GM12878 (cell line): ENCODE results near the gene COX5A. TPM values are rescaled to one million over a fixed set of nuclear protein-coding genes. Genes with fewer than 3 reads are reported as not detected.

Experiments used
- ATAC-seq: fragments of 200-7000 bp; cut with Tn5 transposase; 3 replicates; pipeline ENCODE4 v1.9.1; 2020; ENCODE audit warnings: mild to moderate bottlenecking, moderate library complexity
- BruUV-seq: library from RNA; stranded (reverse); fragments of 400-500 nt; replicated peaks from 2 replicates; lab custom pipeline; 2021; lab: Mats Ljungman, UMichigan
- CTCF ChIA-PET: fragments of 300-600 bp; sonication (Branson Sonifier 250); formaldehyde crosslinking; extraction: SDS; loops from one replicate; lab custom pipeline; 2021; ENCODE audit warnings: inconsistent platforms; lab: Yijun Ruan, JAX
- POLR2A ChIA-PET: fragments of 350-600 bp; formaldehyde crosslinking; extraction: SDS; loops from one replicate; lab custom pipeline; 2021; ENCODE audit warnings: inconsistent platforms; lab: Charles Lee
- RAD21 ChIA-PET: fragments of 300-600 bp; sonication (Branson Sonifier 250); formaldehyde crosslinking; loops from one replicate; lab custom pipeline; 2023; ENCODE audit warnings: antibody characterized with exemption; ENCODE audit not compliant: unreplicated experiment; lab: Charles Lee
- SMC1A ChIA-PET: fragments of 300-600 bp; sonication (Branson Sonifier 250); formaldehyde crosslinking; loops from one replicate; lab custom pipeline; 2023; ENCODE audit not compliant: unreplicated experiment, uncharacterized antibody; lab: Charles Lee
- DNase-seq: peaks from one replicate; pipeline ENCODE4 v3.0.0-alpha.2; 2011; ENCODE audit warnings: low read depth, low spot score
- FAIRE-seq: peaks from 3 replicates; lab custom pipeline; 2011; peaks lifted over from hg19 to GRCh38; lab: Jason Lieb, UNC
- H2AFZ ChIP-seq: 2 replicates; pipeline ENCODE4 v1.6.0; 2011; ENCODE audit warnings: low read depth, low read length, control low read depth; ENCODE audit not compliant: control insufficient read depth
- H3K27ac ChIP-seq: 2 replicates; pipeline ENCODE4 v1.5.1; 2011; ENCODE audit warnings: control low read depth; ENCODE audit not compliant: control insufficient read depth, insufficient read depth
- H3K27me3 ChIP-seq, 2 experiments: replicated peaks in 1 of 2; 2 replicates each; pipeline versions ENCODE4 v1.6.0 to v1.6.1; 2011; ENCODE audit warnings: low read length in 1 of 2; ENCODE audit not compliant: control insufficient read depth in 2 of 2, insufficient read depth in 2 of 2
- H3K36me3 ChIP-seq, 2 experiments: 2 replicates each; pipeline ENCODE4 v1.5.1; 2011; ENCODE audit warnings: low read length in 1 of 2; ENCODE audit not compliant: control insufficient read depth in 2 of 2, insufficient read depth in 2 of 2
- H3K4me1 ChIP-seq: 2 replicates; pipeline ENCODE4 v1.6.1; 2011; ENCODE audit warnings: mild to moderate bottlenecking, low read length, moderate library complexity, mixed read lengths; ENCODE audit not compliant: control insufficient read depth, insufficient read depth
- H3K4me2 ChIP-seq: 2 replicates; pipeline ENCODE4 v1.6.0; 2011; ENCODE audit warnings: control low read depth; ENCODE audit not compliant: control insufficient read depth, insufficient read depth
- H3K4me3 ChIP-seq: fragments of 200-600 bp; sonication (generic); 2 replicates; pipeline ENCODE4 v1.5.1; 2016
- H3K79me2 ChIP-seq: 2 replicates; pipeline ENCODE4 v1.6.0; 2011; ENCODE audit warnings: low read length; ENCODE audit not compliant: control insufficient read depth, insufficient read depth
- H3K9ac ChIP-seq: 2 replicates; pipeline ENCODE4 v1.8.0; 2011; ENCODE audit warnings: low read length, control low read depth, mixed read lengths; ENCODE audit not compliant: control insufficient read depth, insufficient read depth
- H3K9me3 ChIP-seq: replicated peaks from 3 replicates; pipeline ENCODE4 v1.5.1; 2011; ENCODE audit warnings: mild to moderate bottlenecking, low read length; ENCODE audit not compliant: control insufficient read depth, insufficient read depth
- H4K20me1 ChIP-seq: 2 replicates; pipeline ENCODE4 v1.6.0; 2011; ENCODE audit not compliant: control insufficient read depth, insufficient read depth
- BACH1 ChIP-seq: fragments of 450-650 bp; IDR thresholded peaks from 2 replicates; pipeline ENCODE4 v1.6.1; 2017; ENCODE audit warnings: mild to moderate bottlenecking, borderline replicate concordance
- CHD4 ChIP-seq: fragments of 200-600 bp; sonication (generic); IDR thresholded peaks from 2 replicates; pipeline ENCODE4 v1.6.1; 2016; ENCODE audit warnings: mild to moderate bottlenecking
- CREB1 ChIP-seq: IDR thresholded peaks from 2 replicates; pipeline ENCODE4 v1.6.1; 2012; ENCODE audit warnings: low read depth, mild to moderate bottlenecking, inconsistent platforms
- EP300 ChIP-seq, 2 experiments: fragments of 150-350 bp in 1 of 2; IDR thresholded peaks; 2 replicates each; pipeline ENCODE4 v1.6.1; 2011 to 2012; ENCODE audit warnings: low read depth in 2 of 2, low read length in 2 of 2, borderline replicate concordance in 1 of 2, improper control_type of control experiment in 1 of 2, inconsistent platforms in 1 of 2; ENCODE audit not compliant: control insufficient read depth in 1 of 2
- ESRRA ChIP-seq: IDR thresholded peaks from 2 replicates; pipeline ENCODE4 v1.6.1; 2012; ENCODE audit warnings: mild to moderate bottlenecking, low read length, improper control_type of control experiment
- FOXM1 ChIP-seq: IDR thresholded peaks from 2 replicates; pipeline ENCODE4 v1.6.1; 2012; ENCODE audit warnings: low read depth, mild to moderate bottlenecking, inconsistent platforms, low read length, moderate library complexity
- HDGF ChIP-seq: fragments of 450-650 bp; IDR thresholded peaks from 2 replicates; pipeline ENCODE4 v1.6.1; 2016; ENCODE audit warnings: antibody characterized with exemption
- JUND ChIP-seq: IDR thresholded peaks from 2 replicates; pipeline ENCODE4 v1.6.1; 2012; ENCODE audit warnings: low read depth, mild to moderate bottlenecking, low read length, improper control_type of control experiment, moderate library complexity
- NBN ChIP-seq: fragments of 450-650 bp; IDR thresholded peaks from 2 replicates; pipeline ENCODE4 v1.6.1; 2016
- PAX8 ChIP-seq: fragments of 450-650 bp; IDR thresholded peaks from 2 replicates; pipeline ENCODE4 v1.6.1; 2017; ENCODE audit warnings: mild to moderate bottlenecking, moderate library complexity
- PML ChIP-seq: IDR thresholded peaks from 2 replicates; pipeline ENCODE4 v1.6.1; 2012; ENCODE audit warnings: low read length, inconsistent platforms
- POLR2AphosphoS5 ChIP-seq: IDR thresholded peaks from 2 replicates; pipeline ENCODE4 v1.6.1; 2011; ENCODE audit warnings: mild to moderate bottlenecking, low read length, inconsistent platforms
- RAD21 ChIP-seq: IDR thresholded peaks from 2 replicates; pipeline ENCODE4 v1.6.1; 2011; ENCODE audit warnings: mild to moderate bottlenecking, low read depth, low read length, moderate library complexity; ENCODE audit not compliant: insufficient read depth
- RAD51 ChIP-seq: fragments of 450-650 bp; IDR thresholded peaks from 2 replicates; pipeline ENCODE4 v1.6.1; 2016; ENCODE audit warnings: moderate library complexity, mild to moderate bottlenecking, inconsistent platforms
- RFX5 ChIP-seq: IDR thresholded peaks from 2 replicates; pipeline ENCODE4 v1.6.1; 2011; ENCODE audit warnings: low read depth, low read length, improper control_type of control experiment
- SUPT20H ChIP-seq: IDR thresholded peaks from 2 replicates; pipeline ENCODE4 v1.6.1; 2011; ENCODE audit warnings: low read depth, mild to moderate bottlenecking, low read length, moderate library complexity, borderline replicate concordance; ENCODE audit not compliant: control insufficient read depth
- WRNIP1 ChIP-seq: IDR thresholded peaks from 2 replicates; pipeline ENCODE4 v1.6.1; 2011; ENCODE audit warnings: low read depth, low read length, improper control_type of control experiment, borderline replicate concordance
- ZNF207 ChIP-seq: fragments of 450-650 bp; IDR thresholded peaks from 2 replicates; pipeline ENCODE4 v1.6.1; 2014; ENCODE audit warnings: antibody characterized with exemption, mild to moderate bottlenecking, borderline replicate concordance
- WGBS: methylation state at CpG from one replicate; pipeline ENCODE4 v1.1.6; 2016; ENCODE audit warnings: low lambda C conversion rate; ENCODE audit not compliant: insufficient replicate concordance, insufficient coverage; ENCODE audit errors: missing lambda C conversion rate; 5-methylcytosine and 5-hydroxymethylcytosine counted together
- in situ Hi-C: fragments of 300-500 bp; cut with MboI; formaldehyde crosslinking; loops from 9 replicates; pipeline ENCODE4 v1.14.3; 2018; ENCODE audit warnings: mixed read lengths
- intact Hi-C: fragments of 100-400 bp; cut with micrococcal nuclease; formaldehyde crosslinking; loops from one replicate; pipeline ENCODE4 v1.14.2; 2022; ENCODE audit not compliant: unreplicated experiment
- polyA plus RNA-seq, 11 experiments: library from polyadenylated mRNA; depleted of rRNA in 4 of 11; unstranded in 6 of 11; stranded (reverse) in 5 of 11; fragments of >200 nt; fragmentation: Nextera tagmentation in 4 of 11; fragmentation: Illumina TruSeq in 1 of 11; extraction: Ambion mirVana in 4 of 11; extraction: Trizol in 1 of 11; gene quantifications; 1 replicate in 1 of 11; 2 replicates in 10 of 11; pipeline versions ENCODE4 v1.2.1 to v1.2.3, GENCODE V29; 2011 to 2016; ENCODE audit warnings: inconsistent platforms in 2 of 11, missing spikeins in 2 of 11, low read depth in 1 of 11
- total RNA-seq, 4 experiments: library from RNA; depleted of rRNA in 3 of 4; stranded (reverse); fragments of >200 nt in 3 of 4; fragmentation: Illumina TruSeq in 1 of 4; extraction: Trizol in 1 of 4; gene quantifications; 2 replicates each; pipeline versions ENCODE4 v1.2.1 to v1.2.3, GENCODE V29; 2013 to 2021
- TF ChIP-seq, protein P1 (sequence below): fragments of 450-650 bp; IDR thresholded peaks from 2 replicates; pipeline ENCODE4 v1.6.1; 2017; ENCODE audit warnings: low read depth, mild to moderate bottlenecking, moderate library complexity

Gene COX5A
- total and polyA plus RNA-seq, 10 of the 15 experiments (the other 5 are each of a cell fraction or from before 2014, with no cell fraction given) = 84.5 to 1,218 (median 392) TPM

DNA sequence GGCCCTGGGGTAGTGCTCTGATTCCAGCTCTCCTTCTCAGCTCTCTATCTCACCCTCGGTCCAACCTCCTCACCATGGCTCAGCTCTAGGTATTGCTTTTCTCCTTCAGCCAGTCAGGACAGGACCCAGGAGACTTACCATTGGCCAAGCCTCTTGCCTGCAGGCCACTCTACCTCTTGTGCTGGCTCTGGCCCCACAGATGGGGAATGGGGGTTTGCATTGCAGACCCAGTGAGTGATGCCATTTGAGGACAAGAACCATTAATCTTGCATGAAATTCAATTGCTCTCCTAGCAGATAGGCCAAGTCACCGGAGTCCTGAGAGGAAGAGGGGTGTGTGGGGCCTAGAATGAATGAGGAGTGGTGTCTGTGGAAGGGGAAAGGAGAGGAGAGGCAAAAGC lies 24.8 kb upstream of the COX5A start (continued):
- TF ChIP-seq WRNIP1 (no peak), CHD4 (no peak), EP300 (IDR thresholded peaks at IDR 0.05; ENCODE audit: borderline replicate concordance in 1 of 2, control insufficient read depth in 1 of 2, low read depth in 2 of 2, low read length in 2 of 2) (no peak)

DNA sequence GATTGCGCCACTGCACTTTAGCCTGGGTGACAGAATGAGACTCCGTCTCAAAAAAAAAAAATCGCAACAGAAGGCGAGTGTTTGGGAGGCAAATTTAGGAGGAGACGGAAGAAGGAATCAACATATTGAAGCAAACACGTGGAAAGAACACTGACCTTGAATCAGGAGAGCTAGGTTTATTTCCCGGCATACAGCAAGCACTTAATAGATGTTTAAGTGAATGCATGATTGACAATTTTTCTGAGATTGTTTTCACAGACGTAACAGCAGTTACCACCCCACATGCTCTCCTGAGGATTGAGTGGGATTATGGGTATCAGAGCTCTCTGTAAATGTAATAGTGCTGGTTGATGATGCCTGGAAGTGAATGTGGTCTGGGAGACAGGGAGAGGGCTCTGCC lies 24.3 kb upstream of the COX5A start:
- WGBS = 59% methylated on average over 8 of the region's 8 CpGs
- no TSS peak for BruUV-seq
- CTCF ChIA-PET = interaction anchor here (0.7 to 3.7 kb wide), 5 partner anchors 8 to 61 kb away, joined by 3 to 24 read pairs (median 4); no protein-coding TSS in a partner anchor
- FAIRE-seq (no peak), ATAC-seq (no peak), DNase-seq (no peak)
- in situ Hi-C loops = no loop called here
- no peak for TF ChIP-seq RFX5
- TF ChIP-seq POLR2AphosphoS5 = no peak
- no peak for TF ChIP-seq HDGF
- TF ChIP-seq SUPT20H = no peak
- TF ChIP-seq ESRRA = no peak
- TF ChIP-seq PML = no peak
- TF ChIP-seq RAD21 = no peak
- no peak for TF ChIP-seq RAD51
- no peak for TF ChIP-seq ZNF207
- no peak for TF ChIP-seq JUND
- no peak for TF ChIP-seq BACH1
- no peak for TF ChIP-seq PAX8
- TF ChIP-seq, protein P1, sequence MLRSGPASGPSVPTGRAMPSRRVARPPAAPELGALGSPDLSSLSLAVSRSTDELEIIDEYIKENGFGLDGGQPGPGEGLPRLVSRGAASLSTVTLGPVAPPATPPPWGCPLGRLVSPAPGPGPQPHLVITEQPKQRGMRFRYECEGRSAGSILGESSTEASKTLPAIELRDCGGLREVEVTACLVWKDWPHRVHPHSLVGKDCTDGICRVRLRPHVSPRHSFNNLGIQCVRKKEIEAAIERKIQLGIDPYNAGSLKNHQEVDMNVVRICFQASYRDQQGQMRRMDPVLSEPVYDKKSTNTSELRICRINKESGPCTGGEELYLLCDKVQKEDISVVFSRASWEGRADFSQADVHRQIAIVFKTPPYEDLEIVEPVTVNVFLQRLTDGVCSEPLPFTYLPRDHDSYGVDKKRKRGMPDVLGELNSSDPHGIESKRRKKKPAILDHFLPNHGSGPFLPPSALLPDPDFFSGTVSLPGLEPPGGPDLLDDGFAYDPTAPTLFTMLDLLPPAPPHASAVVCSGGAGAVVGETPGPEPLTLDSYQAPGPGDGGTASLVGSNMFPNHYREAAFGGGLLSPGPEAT = no peak
- TF ChIP-seq CREB1 = no peak
- TF ChIP-seq NBN = no peak
- no peak for TF ChIP-seq FOXM1
- POLR2A ChIA-PET = no interaction called here
- Histone ChIP-seq H3K4me2 (no peak overlapping the region), H3K36me3 (no peaks in the 10 kb centered on the region), H2AFZ (no peak overlapping the region), H3K4me1 (peaks cover 21% of the 10 kb centered on the region), H3K79me2 (no peaks in the 10 kb centered on the region), H3K9ac (no peak overlapping the region), H4K20me1 (no peaks in the 10 kb centered on the region), H3K27ac (no peak overlapping the region), H3K27me3 (peaks cover 8 to 15% of the 10 kb centered on the region in 2 experiments), H3K4me3 (no peak overlapping the region), H3K9me3 (no peaks in the 10 kb centered on the region)
- SMC1A ChIA-PET = interaction anchor here (0.9 kb wide), 1 partner anchor 31 kb away, joined by 3 read pairs; no protein-coding TSS in a partner anchor
- RAD21 ChIA-PET = no interaction called here
- intact Hi-C loops = no loop called here
